CD1c-positive myeloid dendritic cell (primary cell): ENCODE data around the gene CYP4Z1.
"Not testable (repeated sequence)": the region's sequence is repeated elsewhere in the genome, so short reads cannot be mapped to it uniquely, and the experiment has no call there.

ENCODE experiments used
- DNase-seq: peaks from one replicate; pipeline ENCODE4 v3.0.0-alpha.2; 2016; ENCODE audit errors: extremely low spot score

The CYP4Z1 gene

DNA sequence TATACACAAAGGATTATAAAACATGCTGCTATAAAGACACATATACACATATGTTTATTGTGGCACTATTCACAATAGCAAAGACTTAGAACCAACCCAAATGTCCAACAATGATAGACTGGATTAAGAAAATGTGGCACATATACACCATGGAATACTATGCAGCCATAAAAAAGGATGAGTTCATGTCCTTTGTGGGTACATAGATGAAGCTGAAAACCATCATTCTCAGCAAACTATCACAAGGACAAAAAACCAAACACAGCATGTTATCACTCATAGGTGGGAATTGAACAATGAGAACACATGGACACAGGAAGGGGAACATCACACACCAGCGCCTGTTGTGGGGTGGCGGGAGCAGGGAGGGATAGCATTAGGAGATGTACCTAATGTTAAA, 60.0 kb downstream of the CYP4Z1 start:
- not testable (repeated sequence) for DNase-seq

GRCh38 chr1:47128221-47128620, 61.2 kb downstream of the CYP4Z1 start:
- no peak for DNase-seq

DNA sequence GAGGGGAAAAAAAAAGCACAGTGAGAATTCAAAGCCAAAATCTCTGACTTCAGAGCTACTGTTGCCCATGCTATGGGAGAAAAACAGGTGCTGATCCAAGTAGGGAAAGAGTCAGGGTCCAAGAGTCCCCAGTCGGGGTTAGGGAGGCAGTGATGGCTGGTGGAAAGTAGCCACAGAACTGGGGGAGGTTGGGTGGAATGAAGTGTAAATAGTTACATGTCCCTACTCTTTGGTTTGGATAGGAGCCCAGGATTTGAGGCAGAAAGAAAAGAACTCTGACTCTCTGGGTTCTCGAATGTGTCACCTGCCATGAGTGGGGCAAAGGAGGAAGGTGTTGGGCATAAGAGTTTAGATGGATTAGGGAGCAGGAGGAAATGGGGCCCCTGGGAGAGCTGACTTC, 61.8 kb downstream of the CYP4Z1 start:
- DNase-seq: not testable (repeated sequence)

- DNase-seq: not testable (repeated sequence)
These were observed 62.6 kb downstream of the CYP4Z1 start for GRCh38 chr1:47129489-47130230.

GRCh38 chr1:47132665-47133064, 65.6 kb downstream of the CYP4Z1 start:
- DNase-seq: not testable (repeated sequence)

- DNase-seq: no peak
These were observed 70.2 kb downstream of the CYP4Z1 start, which contains the start of gene CYP4A22 for GRCh38 chr1:47137198-47137597. Gene CYP4A22, plus strand, starts transcription at chr1:47137441. Its CDS starts 45 bp downstream, at chr1:47137486.

DNA sequence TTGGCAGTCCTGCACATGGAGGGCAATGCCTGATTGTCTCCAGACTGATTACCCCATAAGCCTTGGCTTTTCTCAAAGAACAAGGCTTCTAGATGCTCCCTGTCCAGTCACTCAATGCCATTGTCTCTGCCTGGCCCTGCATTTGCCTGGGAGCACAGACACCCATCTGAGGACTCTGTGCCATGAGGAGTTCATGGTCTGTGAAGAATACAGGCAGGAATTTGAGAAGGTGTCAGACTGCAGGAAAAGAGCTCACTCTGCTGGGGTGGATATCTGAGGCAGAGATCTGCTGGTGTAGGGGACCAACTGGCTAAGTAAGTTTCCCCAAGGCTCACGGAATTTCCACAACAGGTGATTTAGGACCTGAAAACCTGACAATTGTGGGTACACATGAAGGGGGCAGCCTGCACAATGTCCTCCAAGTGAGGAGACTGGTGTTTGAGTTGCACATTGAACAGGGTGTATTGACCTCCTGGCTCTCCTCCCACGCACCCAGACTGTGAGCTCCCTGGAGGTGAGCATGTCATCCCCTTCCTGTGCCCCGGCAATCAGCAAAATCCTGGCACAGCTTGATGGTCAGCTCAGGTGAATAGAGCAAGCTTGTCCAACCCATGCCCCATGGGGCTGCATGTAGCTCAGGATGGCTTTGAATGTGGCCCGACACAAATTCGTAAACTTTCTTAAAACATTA, 71.0 kb downstream of the CYP4Z1 start:
- no peak for DNase-seq

GRCh38 chr1:47140358-47140757, 73.3 kb downstream of the CYP4Z1 start:
- DNase-seq: not testable (repeated sequence)

DNA sequence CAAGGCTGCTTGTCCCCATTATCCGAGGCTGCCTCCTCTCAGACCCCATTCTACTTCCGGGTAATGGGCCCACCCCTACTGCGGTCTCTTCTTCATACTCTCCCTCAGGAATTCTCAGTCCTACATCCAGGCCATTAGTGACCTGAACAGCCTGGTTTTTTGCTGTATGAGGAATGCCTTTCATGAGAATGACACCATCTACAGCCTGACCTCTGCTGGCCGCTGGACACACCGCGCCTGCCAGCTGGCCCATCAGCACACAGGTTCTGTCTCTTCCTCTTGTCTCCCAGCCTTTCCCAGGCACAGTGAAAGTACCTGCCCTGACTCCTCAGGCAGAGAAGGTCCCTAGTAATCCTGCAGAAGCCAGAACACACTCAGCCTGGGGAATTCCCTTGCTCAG, 76.6 kb downstream of the CYP4Z1 start:
- DNase-seq: not testable (repeated sequence)

DNA sequence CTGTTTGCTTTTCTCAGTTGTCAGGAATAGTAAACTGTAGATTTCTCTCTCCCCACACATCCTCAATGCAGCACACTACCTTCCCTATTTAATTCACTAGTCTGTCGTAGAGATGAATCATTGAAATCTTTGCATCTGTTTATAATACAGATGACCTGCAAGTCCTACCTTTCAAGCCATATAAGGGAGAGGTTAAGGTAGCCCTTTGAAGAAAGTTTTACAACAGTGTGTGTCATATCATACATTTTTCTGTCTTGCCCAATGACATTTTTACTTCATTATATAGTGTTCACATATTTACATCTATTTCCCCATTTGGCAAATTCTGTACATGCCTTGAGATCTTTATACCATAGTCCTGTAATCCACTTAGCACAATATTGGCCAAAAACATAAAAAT, 79.5 kb downstream of the CYP4Z1 start:
- not testable (repeated sequence) for DNase-seq

DNA sequence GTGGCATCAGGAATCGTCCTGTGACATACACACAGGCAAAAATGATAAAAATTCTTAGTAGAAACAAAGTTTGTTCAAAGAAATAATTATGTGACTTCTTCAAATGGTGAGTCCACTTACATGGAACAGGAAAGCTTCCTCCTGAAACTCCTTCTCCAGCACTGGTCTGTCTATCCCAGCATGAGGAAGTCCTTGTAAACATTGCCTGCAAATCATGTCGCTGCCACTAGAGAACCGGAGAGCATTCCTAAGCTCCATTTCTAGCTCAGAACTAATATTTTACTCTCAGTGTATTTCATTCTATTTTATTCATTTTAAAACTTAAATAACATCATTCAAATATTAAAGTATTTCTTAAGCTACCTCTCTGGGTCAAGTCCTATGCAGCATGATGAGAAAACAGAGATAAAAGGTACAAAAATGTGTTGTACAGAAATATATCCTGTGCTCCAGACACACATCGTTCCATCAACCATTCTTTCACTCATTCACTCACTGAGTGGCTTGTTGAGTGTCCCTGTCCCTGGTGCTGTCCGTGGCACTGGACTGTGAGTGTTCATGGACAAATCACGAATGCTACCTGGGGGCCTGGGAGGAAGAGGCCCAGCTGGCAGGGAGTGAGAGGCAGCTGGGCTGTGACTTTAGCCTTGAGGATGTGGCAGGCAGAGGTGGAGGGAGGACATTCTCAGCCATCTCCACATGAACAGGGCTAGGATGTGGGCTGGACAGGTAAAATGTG, 80.2 kb downstream of the CYP4Z1 start:
- no peak for DNase-seq

DNA sequence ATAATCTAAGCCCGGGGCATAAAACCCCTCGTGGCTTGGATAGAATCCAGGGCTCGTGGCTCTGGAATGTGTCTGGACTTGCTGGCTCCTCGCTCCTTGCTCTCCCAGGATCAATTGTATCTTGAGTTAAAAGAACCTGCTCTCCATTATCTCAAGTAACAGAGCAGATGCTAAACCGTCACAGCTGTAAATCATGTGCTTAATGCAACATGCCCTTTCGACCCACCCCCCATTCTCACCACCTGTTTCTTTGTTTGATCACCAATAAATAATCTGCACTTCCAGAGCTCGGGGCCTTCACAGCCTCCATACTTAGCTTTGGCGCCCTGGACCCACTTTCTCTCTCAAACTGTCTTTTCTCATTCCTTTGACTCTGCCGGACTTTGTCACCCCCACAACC, 82.1 kb downstream of the CYP4Z1 start:
- DNase-seq: not testable (repeated sequence)

GRCh38 chr1:47156457-47156856, 89.4 kb downstream of the CYP4Z1 start:
- DNase-seq: not testable (repeated sequence)

GRCh38 chr1:47157957-47158356, 90.9 kb downstream of the CYP4Z1 start:
- DNase-seq: not testable (repeated sequence)

DNA sequence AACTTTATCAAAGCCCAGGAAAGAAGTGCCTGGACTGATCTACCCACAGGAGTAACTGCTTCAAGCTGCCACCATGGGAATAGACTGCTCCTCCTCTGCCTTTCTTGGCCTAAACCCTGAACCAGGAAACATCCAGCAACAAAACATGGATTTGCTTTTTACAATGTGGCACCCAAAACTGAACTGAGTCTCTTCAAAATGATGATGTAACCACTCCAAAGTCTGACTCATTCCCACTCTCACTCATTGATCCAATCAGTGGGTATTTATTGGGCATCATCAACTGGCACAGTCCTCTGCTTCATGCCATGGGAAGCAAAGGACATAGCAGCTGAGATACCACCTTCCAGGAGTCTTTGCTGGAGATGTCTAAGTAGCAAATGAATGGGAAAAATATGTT, 93.7 kb downstream of the CYP4Z1 start:
- no peak for DNase-seq

DNA sequence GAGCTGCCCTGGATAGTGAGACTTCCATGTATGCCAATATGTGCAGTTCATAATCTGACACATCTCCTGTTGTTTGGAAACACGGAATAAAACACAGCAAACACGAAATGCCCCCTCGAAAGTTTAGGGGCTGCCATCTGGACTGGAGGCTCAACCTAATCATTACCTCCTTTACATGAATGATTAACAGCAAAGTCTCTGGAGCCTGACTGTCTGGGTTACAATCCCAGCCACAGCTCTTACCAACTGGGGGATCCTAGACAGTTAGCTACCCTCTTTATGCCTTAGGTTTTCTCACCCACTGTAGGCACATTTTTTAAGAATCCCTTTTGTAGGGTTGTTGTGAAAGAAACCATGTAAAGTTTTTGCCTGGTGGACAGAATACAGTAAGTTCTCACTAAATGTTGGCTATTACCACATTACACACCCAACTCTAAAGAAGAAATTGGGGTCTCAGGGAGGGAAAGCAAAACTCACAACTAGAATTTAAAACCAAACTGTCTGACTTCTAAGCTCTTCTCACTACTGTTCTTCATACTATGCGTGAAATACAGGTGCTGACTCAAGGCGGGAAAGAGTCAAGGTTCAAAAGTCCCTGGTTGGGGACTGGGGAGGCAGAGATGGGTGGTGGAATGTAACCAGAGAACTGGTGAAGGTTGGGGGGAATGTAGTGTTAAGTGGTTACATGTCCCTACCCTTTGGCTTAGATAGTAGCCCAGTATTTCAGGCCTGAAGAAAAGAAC, 94.4 kb downstream of the CYP4Z1 start:
- DNase-seq: no peak

- no peak for DNase-seq
These were observed 97.5 kb downstream of the CYP4Z1 start for GRCh38 chr1:47164552-47164951.
